Hair follicle dermal papilla cell (primary cell): Measurements from ENCODE around the gene FXR2. TPM values are rescaled to one million over a fixed set of nuclear protein-coding genes. Genes with fewer than 3 reads are reported as not detected.

ENCODE experiments used
- small RNA-seq: library from RNA; depleted of rRNA; stranded (forward); fragments of <200 nt; gene quantifications from one replicate; pipeline ENCODE3, GENCODE V24; 2012
- total RNA-seq: library from RNA; depleted of rRNA; stranded (reverse); fragments of >200 nt; gene quantifications from 2 replicates; pipeline ENCODE4 v1.2.3, GENCODE V29; 2012

FXR2 gene
- total RNA-seq, result 49.2 and 51.1 TPM in 2 replicates

DNA sequence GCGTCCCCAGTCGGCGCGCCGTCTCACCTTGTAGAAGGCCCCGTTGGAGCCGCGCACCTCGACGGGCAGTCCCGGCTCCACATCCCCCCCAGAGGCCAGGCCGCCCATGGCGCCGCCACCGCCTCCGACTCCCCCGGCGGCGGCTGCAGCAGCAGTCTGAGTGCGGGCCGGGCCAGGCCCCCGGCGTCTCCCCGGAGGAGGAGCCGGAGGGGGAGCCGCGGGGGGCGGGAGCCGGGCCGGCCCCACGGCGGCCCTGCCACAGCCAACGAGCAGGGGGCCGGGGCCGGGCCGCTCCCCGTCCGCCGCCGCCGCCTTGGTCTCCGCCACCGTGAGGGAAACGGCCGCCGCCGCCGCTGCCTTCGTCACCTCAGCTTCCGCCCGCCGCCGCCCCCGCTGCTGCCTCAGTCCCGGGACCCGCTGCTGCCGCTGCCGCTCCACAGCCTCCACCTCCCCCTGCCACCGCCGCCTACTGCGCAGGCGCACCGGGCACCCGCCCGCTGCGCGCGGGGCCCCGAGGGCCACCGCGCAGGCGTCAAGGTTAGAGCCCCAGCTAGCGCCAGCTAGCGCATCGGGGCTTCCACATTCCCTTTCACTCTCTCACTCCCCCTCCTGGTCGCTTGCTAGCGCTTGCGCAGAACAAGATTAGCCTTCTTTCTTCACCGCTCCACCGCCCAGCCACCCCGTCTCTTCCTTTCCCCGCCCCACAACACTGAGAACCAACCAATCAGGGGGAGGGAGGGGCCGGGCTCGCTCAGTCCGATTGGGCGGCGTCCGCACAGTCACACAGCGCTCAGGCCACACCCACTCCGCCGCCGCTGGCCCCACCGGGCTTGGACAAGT lies at the start of gene FXR2:
Gene FXR2 (minus strand): TSS at position 473 of the 840 bp plus-strand sequence. CDS start 365 bp downstream, at position 108.

DNA sequence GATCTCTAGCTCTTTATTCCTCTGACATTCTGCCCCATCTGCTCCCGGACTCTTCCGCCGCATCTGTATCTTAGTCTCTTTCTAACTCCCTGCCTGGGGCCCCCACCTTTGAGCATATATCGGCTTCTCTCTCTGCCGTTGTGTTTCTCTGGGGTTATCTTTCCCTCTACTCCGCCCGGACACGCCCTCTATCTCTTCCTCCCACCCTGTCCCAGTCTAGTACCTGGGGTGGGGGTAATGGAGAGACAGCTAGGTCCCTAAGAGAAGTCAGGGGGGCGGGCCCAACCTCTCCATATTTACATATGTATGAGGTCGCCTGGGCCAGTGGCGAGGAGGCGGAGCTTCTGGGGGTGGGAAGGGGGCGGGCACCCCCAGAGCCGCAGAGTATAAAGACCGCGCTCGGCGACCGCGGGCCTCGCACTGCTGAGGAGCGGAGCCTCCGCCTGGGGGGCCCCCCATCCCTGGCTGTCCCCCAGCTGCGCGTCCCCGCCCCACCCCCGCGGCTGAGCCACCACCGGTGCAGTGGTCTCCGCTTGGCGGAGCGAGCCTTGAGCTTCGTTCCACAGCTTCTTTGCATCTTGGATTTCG lies 35.9 kb upstream of the FXR2 start, which contains the start of gene ATP1B2:
Gene ATP1B2 (plus strand): TSS at position 418 of the 588 bp plus-strand sequence. CDS start 593 bp downstream, outside the sequence.

DNA sequence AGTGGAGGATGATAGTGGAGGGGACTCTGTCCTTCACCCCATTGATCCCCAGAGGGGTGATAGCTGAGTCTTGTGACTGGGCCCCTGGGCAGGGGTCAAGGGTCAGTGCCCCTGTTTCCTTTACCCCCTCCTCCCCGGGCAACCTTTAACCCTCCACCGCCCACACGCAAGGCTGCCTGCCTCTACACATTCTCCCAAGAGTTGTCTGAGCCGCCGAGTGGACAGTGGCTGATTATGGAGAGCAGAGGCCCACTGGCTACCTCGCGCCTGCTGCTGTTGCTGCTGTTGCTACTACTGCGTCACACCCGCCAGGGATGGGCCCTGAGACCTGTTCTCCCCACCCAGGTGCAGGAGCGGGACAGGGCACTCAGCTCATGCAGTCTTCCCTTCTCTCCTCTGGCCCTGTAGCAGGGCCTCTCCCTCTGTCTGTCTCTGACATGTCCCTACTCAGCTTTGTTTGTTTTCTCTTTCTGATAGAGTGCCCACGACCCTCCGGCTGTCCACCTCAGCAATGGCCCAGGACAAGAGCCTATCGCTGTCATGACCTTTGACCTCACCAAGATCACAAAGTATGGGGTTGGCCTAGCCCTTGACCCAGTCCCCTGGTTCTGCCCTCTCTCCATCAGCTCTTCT lies 15.4 kb upstream of the FXR2 start, which contains the start of gene SHBG:
Gene SHBG (plus strand): TSS at position 197 of the 633 bp plus-strand sequence. CDS start 38 bp downstream, at position 235.

DNA sequence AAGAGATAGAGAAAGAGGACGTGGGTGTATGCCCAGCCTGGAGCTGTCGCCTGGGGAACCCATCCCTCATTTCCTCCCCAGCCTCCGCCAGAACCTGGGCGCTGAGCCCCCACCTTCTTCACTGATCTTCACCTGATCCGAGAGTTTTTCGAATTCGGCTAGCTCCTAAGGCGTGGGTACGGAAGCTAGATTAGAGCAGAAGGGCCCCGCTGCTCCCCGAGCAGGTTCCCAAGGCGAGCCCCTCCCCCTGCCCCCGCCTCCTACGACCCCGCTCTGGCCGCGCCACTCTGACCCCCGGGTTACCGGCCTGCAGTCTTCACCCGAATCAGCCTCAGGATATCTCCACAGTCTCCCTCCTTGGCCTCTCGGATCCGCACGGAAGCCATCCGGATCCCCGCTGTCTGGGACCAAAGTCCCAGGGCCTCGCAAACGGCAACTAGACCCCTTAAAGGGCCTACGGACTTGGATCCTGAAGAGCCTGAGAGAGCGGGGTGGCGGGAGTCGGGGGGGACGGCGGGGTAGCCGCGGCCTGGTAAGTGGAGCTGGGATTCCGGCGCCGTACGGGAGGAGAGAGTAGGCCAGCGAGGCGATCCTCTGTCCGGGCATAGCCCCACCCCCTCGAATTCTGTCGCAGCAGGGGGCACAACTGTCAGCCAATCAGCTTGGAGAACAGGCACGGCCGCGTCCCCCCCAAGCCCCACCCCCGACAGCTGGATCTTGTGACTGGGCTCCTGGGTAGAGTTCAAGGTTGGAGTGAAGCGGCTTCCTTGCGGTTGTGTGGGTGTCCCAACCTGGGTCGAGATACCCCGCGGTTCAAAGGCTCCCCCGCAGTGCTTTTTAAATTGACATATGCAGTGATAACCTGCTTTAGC lies 12.8 kb upstream of the FXR2 start, which contains the start of gene SAT2:
Gene SAT2 (minus strand): TSS at position 572 of the 872 bp plus-strand sequence. CDS start 186 bp downstream, at position 386.

GRCh38 chr17:7589891-7590691 lies 24.6 kb downstream of the FXR2 start, which contains the start of gene SOX15:
SOX15 (minus strand) TSS chr17:7590094; CDS start chr17:7589676, 418 bp downstream.

DNA sequence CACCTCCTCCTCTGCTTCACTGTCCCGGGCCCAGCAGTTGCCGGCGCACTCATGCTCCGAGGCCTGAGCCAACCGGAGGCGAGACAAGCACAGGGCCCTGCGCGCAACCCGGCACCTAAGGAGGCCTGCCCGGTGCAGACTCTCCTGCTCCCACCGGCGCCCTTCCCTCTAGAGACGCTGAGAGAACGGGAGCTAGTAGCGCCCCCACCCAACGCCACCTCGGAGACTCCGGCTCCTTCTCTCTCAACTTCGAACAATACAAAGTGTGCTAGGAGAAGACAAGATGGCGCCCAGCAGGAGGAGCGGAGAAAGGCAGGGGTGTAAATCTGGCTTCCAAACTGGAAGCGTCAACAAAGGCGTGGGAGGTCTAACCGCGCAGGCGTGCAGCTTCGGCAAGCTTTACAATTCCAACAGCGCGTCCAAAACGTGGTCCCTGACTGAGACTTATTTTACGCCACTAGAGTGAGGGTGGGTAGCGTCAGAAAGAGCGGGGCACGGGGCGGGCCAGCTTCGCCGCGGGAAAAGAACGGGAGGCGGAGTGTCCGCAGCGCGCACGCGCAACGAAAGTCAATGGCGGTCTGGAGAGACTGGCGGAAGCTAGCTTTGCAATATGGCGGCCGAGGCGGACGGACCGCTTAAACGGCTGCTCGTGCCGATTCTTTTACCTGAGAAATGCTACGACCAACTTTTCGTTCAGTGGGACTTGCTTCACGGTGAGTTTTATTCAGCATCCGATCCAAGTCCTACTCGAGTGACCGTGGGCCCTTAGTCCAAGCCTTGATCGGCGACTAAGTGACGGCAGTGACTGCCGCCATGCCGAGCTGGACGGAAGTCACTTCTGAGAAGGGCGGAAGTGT lies 31.2 kb downstream of the FXR2 start, which contains the start of gene MPDU1:
Gene MPDU1 (plus strand): TSS at position 600 of the 857 bp plus-strand sequence. CDS start 11 bp downstream, at position 611.

DNA sequence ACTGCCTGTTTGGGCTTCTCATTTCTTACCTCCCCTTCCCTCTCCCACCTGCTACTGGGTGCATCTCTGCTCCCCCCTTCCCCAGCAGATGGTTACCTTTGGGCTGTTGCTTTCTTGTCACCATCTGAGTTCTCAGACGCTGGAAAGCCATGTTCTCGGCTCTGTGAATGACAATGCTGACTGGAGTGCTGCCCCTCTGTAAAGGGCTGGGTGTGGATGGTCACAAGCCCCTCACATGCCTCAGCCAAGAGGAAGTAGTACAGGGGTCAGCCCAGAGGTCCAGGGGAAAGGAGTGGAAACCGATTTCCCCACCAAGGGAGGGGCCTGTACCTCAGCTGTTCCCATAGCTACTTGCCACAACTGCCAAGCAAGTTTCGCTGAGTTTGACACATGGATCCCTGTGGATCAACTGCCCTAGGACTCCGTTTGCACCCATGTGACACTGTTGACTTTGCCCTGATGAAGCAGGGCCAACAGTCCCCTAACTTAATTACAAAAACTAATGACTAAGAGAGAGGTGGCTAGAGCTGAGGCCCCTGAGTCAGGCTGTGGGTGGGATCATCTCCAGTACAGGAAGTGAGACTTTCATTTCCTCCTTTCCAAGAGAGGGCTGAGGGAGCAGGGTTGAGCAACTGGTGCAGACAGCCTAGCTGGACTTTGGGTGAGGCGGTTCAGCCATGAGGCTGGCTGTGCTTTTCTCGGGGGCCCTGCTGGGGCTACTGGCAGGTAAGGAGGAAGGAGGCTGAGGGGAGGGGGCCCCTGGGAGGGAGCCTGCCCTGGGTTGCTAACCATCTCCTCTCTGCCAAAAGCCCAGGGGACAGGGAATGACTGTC lies 35.5 kb downstream of the FXR2 start, which contains the start of gene CD68:
Gene CD68 (plus strand): TSS at position 638 of the 833 bp plus-strand sequence. CDS start 40 bp downstream, at position 678.

GRCh38 chr17:7561589-7562207 lies 53.0 kb downstream of the FXR2 start, which contains the start of gene SENP3:
SENP3 (plus strand) TSS chr17:7561919; CDS start chr17:7563077, 1,158 bp downstream.

DNA sequence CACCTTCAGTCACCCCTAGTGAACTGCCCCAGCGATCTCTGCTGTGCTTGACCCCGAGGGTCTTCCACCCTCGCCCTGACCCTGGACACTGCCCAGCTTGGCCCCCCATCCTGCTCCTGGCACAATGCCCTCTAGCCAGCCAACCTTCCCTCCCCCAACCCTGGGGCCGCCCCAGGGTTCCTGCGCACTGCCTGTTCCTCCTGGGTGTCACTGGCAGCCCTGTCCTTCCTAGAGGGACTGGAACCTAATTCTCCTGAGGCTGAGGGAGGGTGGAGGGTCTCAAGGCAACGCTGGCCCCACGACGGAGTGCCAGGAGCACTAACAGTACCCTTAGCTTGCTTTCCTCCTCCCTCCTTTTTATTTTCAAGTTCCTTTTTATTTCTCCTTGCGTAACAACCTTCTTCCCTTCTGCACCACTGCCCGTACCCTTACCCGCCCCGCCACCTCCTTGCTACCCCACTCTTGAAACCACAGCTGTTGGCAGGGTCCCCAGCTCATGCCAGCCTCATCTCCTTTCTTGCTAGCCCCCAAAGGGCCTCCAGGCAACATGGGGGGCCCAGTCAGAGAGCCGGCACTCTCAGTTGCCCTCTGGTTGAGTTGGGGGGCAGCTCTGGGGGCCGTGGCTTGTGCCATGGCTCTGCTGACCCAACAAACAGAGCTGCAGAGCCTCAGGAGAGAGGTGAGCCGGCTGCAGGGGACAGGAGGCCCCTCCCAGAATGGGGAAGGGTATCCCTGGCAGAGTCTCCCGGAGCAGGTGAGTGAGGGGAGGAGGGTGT lies 56.0 kb downstream of the FXR2 start, which contains the start of gene TNFSF13:
Gene TNFSF13 (plus strand): TSS at position 207 of the 776 bp plus-strand sequence. CDS start 290 bp downstream, at position 497.

GRCh38 chr17:7548585-7549400 lies 65.9 kb downstream of the FXR2 start, which contains the start of gene TNFSF12:
TNFSF12 (plus strand) TSS chr17:7549058; CDS start chr17:7549154, 96 bp downstream.

Small RNAs within 50 kb of the gene (small RNA-seq; reads per million reads assigned to genes)
- gene CD68 (not detected), gene SNORA48 (not detected), gene SNORD10 (not detected)

Other genes with a start within 250 kb of the FXR2 start
- 1.7 and 2.4 TPM in 2 replicates for gene TNK1, start 233.8 kb downstream of the FXR2 start, total RNA-seq
- 26.6 and 29.9 TPM in 2 replicates for gene PLSCR3, start 220.4 kb downstream of the FXR2 start, total RNA-seq
- 39.9 and 61.1 TPM in 2 replicates for gene TMEM256, start 210.8 kb downstream of the FXR2 start, total RNA-seq
- 16.9 TPM in 2 replicates for gene NLGN2, start 207.1 kb downstream of the FXR2 start, total RNA-seq
- gene SPEM1, start 194.6 kb downstream of the FXR2 start, total RNA-seq, result not detected in 2 replicates
- gene SPEM2, start 189.3 kb downstream of the FXR2 start, total RNA-seq, result not detected in 2 replicates
- gene SPEM3, start 186.0 kb downstream of the FXR2 start, total RNA-seq, result not detected in 2 replicates
- gene TMEM102, start 179.5 kb downstream of the FXR2 start, total RNA-seq, result 2.3 and 4.5 TPM in 2 replicates
- 0.97 and 1.8 TPM in 2 replicates for gene FGF11, start 175.4 kb downstream of the FXR2 start, total RNA-seq
- gene CHRNB1, start 169.8 kb downstream of the FXR2 start, total RNA-seq, result 6.2 and 7.5 TPM in 2 replicates
- 54.8 TPM in 2 replicates for gene ZBTB4, start 135.3 kb downstream of the FXR2 start, total RNA-seq
- not detected in 2 replicates for gene SLC35G6, start 133.5 kb downstream of the FXR2 start, total RNA-seq
- 98.0 and 120 TPM in 2 replicates for gene POLR2A, start 130.5 kb downstream of the FXR2 start, total RNA-seq
- gene TNFSF12, start 65.8 kb downstream of the FXR2 start, total RNA-seq, result 12.2 and 20.2 TPM in 2 replicates
- 1.2 and 1.5 TPM in 2 replicates for gene TNFSF13, start 56.1 kb downstream of the FXR2 start, total RNA-seq
- gene SENP3, start 53.0 kb downstream of the FXR2 start, total RNA-seq, result 66.4 and 68.7 TPM in 2 replicates
- gene CD68, start 35.3 kb downstream of the FXR2 start, total RNA-seq, result 25.3 and 43.4 TPM in 2 replicates
- gene MPDU1, start 31.0 kb downstream of the FXR2 start, total RNA-seq, result 63.1 and 88.3 TPM in 2 replicates
- gene SOX15, start 24.8 kb downstream of the FXR2 start, total RNA-seq, result 0.12 and 0.49 TPM in 2 replicates
- gene SAT2, start 12.9 kb upstream of the FXR2 start, total RNA-seq, result 29.0 and 39.6 TPM in 2 replicates
- gene SHBG, start 15.2 kb upstream of the FXR2 start, total RNA-seq, result 0.36 TPM in 1 of 2 replicates, not detected in the other
- not detected in 2 replicates for gene ATP1B2, start 36.0 kb upstream of the FXR2 start, total RNA-seq
- gene TP53, start 72.6 kb upstream of the FXR2 start, total RNA-seq, result 62.7 and 67.7 TPM in 2 replicates
- 2.8 and 3.8 TPM in 2 replicates for gene WRAP53, start 73.6 kb upstream of the FXR2 start, total RNA-seq
- gene EFNB3, start 90.3 kb upstream of the FXR2 start, total RNA-seq, result 3.2 and 5.2 TPM in 2 replicates
- 0.12 and 0.16 TPM in 2 replicates for gene DNAH2, start 102.8 kb upstream of the FXR2 start, total RNA-seq
- gene KDM6B, start 219.3 kb upstream of the FXR2 start, total RNA-seq, result 7.7 and 10.7 TPM in 2 replicates
- gene TMEM88, start 240.2 kb upstream of the FXR2 start, total RNA-seq, result 0.16 and 0.24 TPM in 2 replicates
- gene NAA38, start 242.7 kb upstream of the FXR2 start, total RNA-seq, result 25.2 and 27.8 TPM in 2 replicates
- gene CYB5D1, start 243.1 kb upstream of the FXR2 start, total RNA-seq, result 10.7 and 12.8 TPM in 2 replicates